Measurements from ENCODE around the gene NTNG2.
"Not testable (repeated sequence)": the region's sequence is repeated elsewhere in the genome, so short reads cannot be mapped to it uniquely, and the experiment has no call there.

DNA sequence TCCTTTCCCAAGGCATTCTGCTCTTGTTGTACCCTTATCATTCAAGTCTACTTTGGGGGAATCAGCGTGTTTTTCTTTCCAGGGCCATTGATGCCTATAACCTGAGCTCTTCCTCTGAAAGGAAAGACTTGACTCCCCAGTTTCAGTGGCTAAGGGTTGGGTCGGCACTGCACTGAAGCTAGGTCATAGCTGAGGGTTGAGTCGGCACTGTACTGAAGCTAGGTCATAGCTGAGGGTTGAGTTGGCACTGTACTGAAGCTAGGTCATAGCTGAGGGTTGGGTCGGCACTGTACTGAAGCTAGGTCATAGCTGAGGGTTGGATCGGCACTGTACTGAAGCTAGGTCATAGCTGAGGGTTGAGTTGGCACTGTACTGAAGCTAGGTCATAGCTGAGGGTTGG lies 27.8 kb upstream of the NTNG2 start:
- TF ChIP-seq, protein P1, sequence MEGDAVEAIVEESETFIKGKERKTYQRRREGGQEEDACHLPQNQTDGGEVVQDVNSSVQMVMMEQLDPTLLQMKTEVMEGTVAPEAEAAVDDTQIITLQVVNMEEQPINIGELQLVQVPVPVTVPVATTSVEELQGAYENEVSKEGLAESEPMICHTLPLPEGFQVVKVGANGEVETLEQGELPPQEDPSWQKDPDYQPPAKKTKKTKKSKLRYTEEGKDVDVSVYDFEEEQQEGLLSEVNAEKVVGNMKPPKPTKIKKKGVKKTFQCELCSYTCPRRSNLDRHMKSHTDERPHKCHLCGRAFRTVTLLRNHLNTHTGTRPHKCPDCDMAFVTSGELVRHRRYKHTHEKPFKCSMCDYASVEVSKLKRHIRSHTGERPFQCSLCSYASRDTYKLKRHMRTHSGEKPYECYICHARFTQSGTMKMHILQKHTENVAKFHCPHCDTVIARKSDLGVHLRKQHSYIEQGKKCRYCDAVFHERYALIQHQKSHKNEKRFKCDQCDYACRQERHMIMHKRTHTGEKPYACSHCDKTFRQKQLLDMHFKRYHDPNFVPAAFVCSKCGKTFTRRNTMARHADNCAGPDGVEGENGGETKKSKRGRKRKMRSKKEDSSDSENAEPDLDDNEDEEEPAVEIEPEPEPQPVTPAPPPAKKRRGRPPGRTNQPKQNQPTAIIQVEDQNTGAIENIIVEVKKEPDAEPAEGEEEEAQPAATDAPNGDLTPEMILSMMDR (IDR thresholded peaks at IDR 0.05), result not testable (repeated sequence)
- TF ChIP-seq POLR2A (IDR thresholded peaks at IDR 0.05), result not testable (repeated sequence)

Data from body of pancreas (tissue), 4 donors.